Kidney (tissue), 22 donors: ENCODE data around the gene PABPN1. TPM values are rescaled to one million over a fixed set of nuclear protein-coding genes. Genes with fewer than 3 reads are reported as not detected.

ENCODE experiments used
- DNase-seq, 5 donors: peaks; one replicate each; pipeline ENCODE4 v3.0.0-alpha.2; 2013 to 2020
- FAIRE-seq: peaks from 2 replicates; lab custom pipeline; 2012; peaks lifted over from hg19 to GRCh38; lab: Jason Lieb, UNC
- H3K27ac ChIP-seq, 2 donors: one replicate each; pipeline ENCODE4 v1.7.0; 2013; ENCODE audit warnings: low read depth in 2 of 2, low read length in 2 of 2, inconsistent platforms in 1 of 2
- H3K27me3 ChIP-seq: one replicate; pipeline ENCODE4 v1.7.1; 2013; ENCODE audit warnings: low read length, inconsistent platforms; ENCODE audit not compliant: control insufficient read depth, insufficient read depth
- H3K36me3 ChIP-seq, 3 donors: one replicate each; pipeline versions ENCODE4 v1.7.0 to v1.7.1; 2013; ENCODE audit warnings: low read length in 3 of 3, control low read depth in 1 of 3, inconsistent platforms in 1 of 3; ENCODE audit not compliant: insufficient read depth in 3 of 3, control insufficient read depth in 2 of 3
- H3K4me1 ChIP-seq, 3 donors: one replicate each; pipeline versions ENCODE4 v1.7.0 to v1.7.1; 2013; ENCODE audit warnings: low read length in 3 of 3, inconsistent platforms in 1 of 3, low read depth in 1 of 3; ENCODE audit not compliant: control insufficient read depth in 2 of 3, insufficient read depth in 2 of 3
- H3K4me3 ChIP-seq, 3 donors: one replicate each; pipeline versions ENCODE4 v1.7.0 to v1.8.1; 2013; ENCODE audit warnings: low read length in 3 of 3, control low read depth in 1 of 3, inconsistent platforms in 1 of 3
- H3K9ac ChIP-seq, 3 donors: one replicate each; pipeline versions ENCODE4 v1.7.0 to v1.7.1; 2013; ENCODE audit warnings: low read length in 3 of 3, control low read depth in 1 of 3, inconsistent platforms in 1 of 3
- H3K9me3 ChIP-seq, 3 donors: one replicate each; pipeline versions ENCODE4 v1.7.0 to v1.7.1; 2013; ENCODE audit warnings: low read length in 3 of 3, control low read depth in 1 of 3, inconsistent platforms in 1 of 3; ENCODE audit not compliant: control insufficient read depth in 2 of 3, insufficient read depth in 1 of 3
- CTCF ChIP-seq: IDR thresholded peaks from 3 replicates; pipeline ENCODE4 v1.5.1; 2012; ENCODE audit warnings: mild to moderate bottlenecking, moderate library complexity, borderline replicate concordance; ENCODE audit not compliant: insufficient read depth; ENCODE audit errors: extremely low read depth
- intact Hi-C: fragments of 100-400 bp; cut with DNase I; formaldehyde crosslinking; loops from one replicate; pipeline ENCODE4 v1.11.1; 2022
- long read RNA-seq, 10 donors: library from polyadenylated mRNA in 1 of 10; unstranded in 1 of 10; transcript quantifications; one replicate each; pipeline ENCODE4 v2.0.0 and lab custom pipeline, GENCODE V29; 2021 to 2026
- polyA plus RNA-seq: library from polyadenylated mRNA; stranded (reverse); fragments of 350-450 nt; fragmentation: Illumina TruSeq; extraction: RNeasy Lipid Tissue Mini Kit (QIAGEN cat#74804); gene quantifications from one replicate; pipeline ENCODE4 v1.2.3, GENCODE V29; 2014; ENCODE audit warnings: low read depth, low replicate concordance; ENCODE audit not compliant: insufficient read depth
- total RNA-seq: library from RNA; stranded (reverse); fragmentation: NEBNext Ultra II Directional; extraction: Animal tissue kit (Norgen Biotek cat#: 25700); gene quantifications from one replicate; pipeline ENCODE4 v1.2.1, GENCODE V29; 2021
- donor health status: control.
- donor health status: control.
- donor health status: control.
- donor health status: control.
- donor health status: control.
- donor health status: DM: yes; HTN: yes; CAD: no.
- donor health status: Normal renal cell carcinoma (clear cell type).

The PABPN1 gene
- total RNA-seq (145 TPM), polyA plus RNA-seq (140 TPM)
- long read RNA-seq, donor 1, transcript PABPN1-201 (7 exons, 2,001 nt), result major isoform, 45 of 98 reads
- long read RNA-seq, donor 1, transcript PABPN1-208 (5 exons, 778 nt), result minor isoform, 6 of 98 reads
- long read RNA-seq, donor 1, transcript PABPN1-207 (6 exons, 1,220 nt), result minor isoform, 7 of 98 reads
- long read RNA-seq, donor 1, transcript PABPN1-202 (6 exons, 2,768 nt), result minor isoform, 20 of 98 reads
- long read RNA-seq, donor 1, partial matches to known transcripts, result 17 of 98 reads
- long read RNA-seq, donor 1, other reads (novel, unspliced or antisense), result 0 of 98 reads
- long read RNA-seq, donor 2, transcript PABPN1-202 (6 exons, 2,768 nt), result minor isoform, 29 of 98 reads
- long read RNA-seq, donor 2, transcript PABPN1-201 (7 exons, 2,001 nt), result major isoform, 35 of 98 reads
- long read RNA-seq, donor 2, transcript PABPN1-207 (6 exons, 1,220 nt), result minor isoform, 7 of 98 reads
- long read RNA-seq, donor 2, transcript PABPN1-208 (5 exons, 778 nt), result minor isoform, 9 of 98 reads
- long read RNA-seq, donor 2, partial matches to known transcripts, result 14 of 98 reads
- long read RNA-seq, donor 2, other reads (novel, unspliced or antisense), result 0 of 98 reads
- long read RNA-seq, donor 3, transcript PABPN1-208 (5 exons, 778 nt), result minor isoform, 11 of 113 reads
- long read RNA-seq, donor 3, transcript PABPN1-201 (7 exons, 2,001 nt), result major isoform, 45 of 113 reads
- long read RNA-seq, donor 3, transcript PABPN1-207 (6 exons, 1,220 nt), result minor isoform, 9 of 113 reads
- long read RNA-seq, donor 3, transcript PABPN1-202 (6 exons, 2,768 nt), result minor isoform, 23 of 113 reads
- long read RNA-seq, donor 3, partial matches to known transcripts, result 18 of 113 reads
- long read RNA-seq, donor 3, other reads (novel, unspliced or antisense), result 0 of 113 reads
- long read RNA-seq, donor 4, transcript PABPN1-202 (6 exons, 2,768 nt), result minor isoform, 43 of 127 reads
- long read RNA-seq, donor 4, transcript PABPN1-201 (7 exons, 2,001 nt), result major isoform, 69 of 127 reads
- long read RNA-seq, donor 4, partial matches to known transcripts, result 7 of 127 reads
- long read RNA-seq, donor 4, other reads (novel, unspliced or antisense), result 0 of 127 reads
- long read RNA-seq, donor 5, partial matches to known transcripts, result 0 of 5 reads
- long read RNA-seq, donor 5, other reads (novel, unspliced or antisense), result 0 of 5 reads
- long read RNA-seq, donor 6, transcript PABPN1-202 (6 exons, 2,768 nt), result minor isoform, 13 of 48 reads
- long read RNA-seq, donor 6, transcript PABPN1-201 (7 exons, 2,001 nt), result major isoform, 16 of 48 reads
- long read RNA-seq, donor 6, transcript PABPN1-207 (6 exons, 1,220 nt), result minor isoform, 5 of 48 reads
- long read RNA-seq, donor 6, partial matches to known transcripts, result 11 of 48 reads
- long read RNA-seq, donor 6, other reads (novel, unspliced or antisense), result 0 of 48 reads
- long read RNA-seq, donor 7, transcript PABPN1-202 (6 exons, 2,768 nt), result minor isoform, 13 of 111 reads
- long read RNA-seq, donor 7, transcript PABPN1-201 (7 exons, 2,001 nt), result major isoform, 53 of 111 reads
- long read RNA-seq, donor 7, transcript PABPN1-207 (6 exons, 1,220 nt), result minor isoform, 5 of 111 reads
- long read RNA-seq, donor 7, partial matches to known transcripts, result 20 of 111 reads
- long read RNA-seq, donor 7, other reads (novel, unspliced or antisense), result 19 of 111 reads
- long read RNA-seq, donor 8, transcript PABPN1-207 (6 exons, 1,220 nt), result minor isoform, 8 of 75 reads
- long read RNA-seq, donor 8, transcript PABPN1-202 (6 exons, 2,768 nt), result minor isoform, 8 of 75 reads
- long read RNA-seq, donor 8, transcript PABPN1-208 (5 exons, 778 nt), result minor isoform, 5 of 75 reads
- long read RNA-seq, donor 8, transcript PABPN1-201 (7 exons, 2,001 nt), result major isoform, 44 of 75 reads
- long read RNA-seq, donor 8, partial matches to known transcripts, result 7 of 75 reads
- long read RNA-seq, donor 8, other reads (novel, unspliced or antisense), result 0 of 75 reads
- long read RNA-seq, donor 9, transcript PABPN1-202 (6 exons, 2,768 nt), result minor isoform, 5 of 46 reads
- long read RNA-seq, donor 9, transcript PABPN1-201 (7 exons, 2,001 nt), result major isoform, 24 of 46 reads
- long read RNA-seq, donor 9, transcript PABPN1-207 (6 exons, 1,220 nt), result minor isoform, 7 of 46 reads
- long read RNA-seq, donor 9, partial matches to known transcripts, result 7 of 46 reads
- long read RNA-seq, donor 9, other reads (novel, unspliced or antisense), result 0 of 46 reads
- long read RNA-seq, donor 10, transcript PABPN1-202 (6 exons, 2,768 nt), result minor isoform, 36 of 147 reads
- long read RNA-seq, donor 10, transcript PABPN1-207 (6 exons, 1,220 nt), result minor isoform, 11 of 147 reads
- long read RNA-seq, donor 10, transcript PABPN1-203 (3 exons, 817 nt), result minor isoform, 7 of 147 reads
- long read RNA-seq, donor 10, transcript PABPN1-201 (7 exons, 2,001 nt), result major isoform, 47 of 147 reads
- long read RNA-seq, donor 10, partial matches to known transcripts, result 41 of 147 reads
- long read RNA-seq, donor 10, other reads (novel, unspliced or antisense), result 0 of 147 reads

- intact Hi-C loops, result no loop called here
- H3K36me3 ChIP-seq, result peaks cover 9 to 25% (median 10%) of the 10 kb centered on the region in 3 donors
- FAIRE-seq, result peak; percentile 98
- no peaks in the 10 kb centered on the region for H3K9me3 ChIP-seq
- peak; percentile 3 for TF ChIP-seq CTCF
- peak within 1 kb of the TSS; percentile 92 to 98 for H3K27ac ChIP-seq
- H3K4me1 ChIP-seq, result peaks cover 3 to 19% (median 16%) of the 10 kb centered on the region in 3 donors
- H3K27me3 ChIP-seq, result no peaks in the 10 kb centered on the region
- H3K4me3 ChIP-seq, result peak within 1 kb of the TSS; percentile 89 to 100 (median 96)
- H3K9ac ChIP-seq, result peak within 1 kb of the TSS; percentile 84 to 98 (median 95)
- DNase-seq, result peak; percentile 99 to 100 (median 100)
These were observed at the start of gene PABPN1 for GRCh38 chr14:23320584-23321571. Gene PABPN1 (plus strand): TSS chr14:23321457. CDS start chr14:23321470, 13 bp downstream.

- Histone ChIP-seq H3K4me3 (no peak overlapping the region), H3K27ac (no peak overlapping the region), H3K36me3 (peaks cover 0 to 10% (median 0%) of the 10 kb centered on the region in 3 donors), H3K27me3 (no peaks in the 10 kb centered on the region), H3K4me1 (peaks cover 0 to 5% (median 0%) of the 10 kb centered on the region in 3 donors), H3K9me3 (no peaks in the 10 kb centered on the region), H3K9ac (no peak overlapping the region)
- no peak for TF ChIP-seq CTCF
- FAIRE-seq (no peak), DNase-seq (no peak)
- intact Hi-C loops, result no loop called here
These were observed 45.8 kb upstream of the PABPN1 start for GRCh38 chr14:23275412-23275811.
